OCI-LY7 (cell line): ENCODE results near the gene TOX4.

ENCODE experiments used
- CTCF ChIP-seq: fragments of 200-600 bp; sonication (generic); conservative IDR thresholded peaks from 2 replicates; pipeline ENCODE4 v1.5.1; 2014; ENCODE audit warnings: mild to moderate bottlenecking, antibody characterized with exemption, low read length, moderate library complexity, mixed read lengths
- EZH2phosphoT487 ChIP-seq: fragments of 200-600 bp; sonication (generic); IDR thresholded peaks from 2 replicates; pipeline ENCODE4 v1.6.1; 2018; ENCODE audit warnings: low read depth, borderline replicate concordance, mild to moderate bottlenecking, mixed run types, antibody characterized with exemption, low read length, moderate library complexity, mixed read lengths

GRCh38 chr14:21518725-21519124, 41.7 kb downstream of the TOX4 start:
- TF ChIP-seq CTCF, result no peak
- TF ChIP-seq EZH2phosphoT487, result no peak
